Caki2 (cell line): ENCODE measurements around the gene P4HA3. TPM values are rescaled to one million over a fixed set of nuclear protein-coding genes. Genes with fewer than 3 reads are reported as not detected.
"Not testable (repeated sequence)": the region's sequence is repeated elsewhere in the genome, so short reads cannot be mapped to it uniquely, and the experiment has no call there.

Experiments used
- DNase-seq: peaks from one replicate; pipeline ENCODE4 v3.0.0-alpha.2; 2015; ENCODE audit warnings: low read depth
- in situ Hi-C: cut with HindIII; loops from 2 replicates; pipeline ENCODE4 v1.10.0; 2016; ENCODE audit warnings: low sequenced_read_pairs, low pct_unique_long_range_greater_than_20kb, mixed read lengths
- total RNA-seq: library from RNA; depleted of rRNA; stranded (reverse); fragments of >200 nt; shearing (Covaris generic); gene quantifications from 2 replicates; pipeline ENCODE4 v1.2.3, GENCODE V29; 2014; ENCODE audit warnings: low replicate concordance; rRNA removed

P4HA3 gene
- 0.06 and 0.57 TPM in 2 replicates for total RNA-seq

DNA sequence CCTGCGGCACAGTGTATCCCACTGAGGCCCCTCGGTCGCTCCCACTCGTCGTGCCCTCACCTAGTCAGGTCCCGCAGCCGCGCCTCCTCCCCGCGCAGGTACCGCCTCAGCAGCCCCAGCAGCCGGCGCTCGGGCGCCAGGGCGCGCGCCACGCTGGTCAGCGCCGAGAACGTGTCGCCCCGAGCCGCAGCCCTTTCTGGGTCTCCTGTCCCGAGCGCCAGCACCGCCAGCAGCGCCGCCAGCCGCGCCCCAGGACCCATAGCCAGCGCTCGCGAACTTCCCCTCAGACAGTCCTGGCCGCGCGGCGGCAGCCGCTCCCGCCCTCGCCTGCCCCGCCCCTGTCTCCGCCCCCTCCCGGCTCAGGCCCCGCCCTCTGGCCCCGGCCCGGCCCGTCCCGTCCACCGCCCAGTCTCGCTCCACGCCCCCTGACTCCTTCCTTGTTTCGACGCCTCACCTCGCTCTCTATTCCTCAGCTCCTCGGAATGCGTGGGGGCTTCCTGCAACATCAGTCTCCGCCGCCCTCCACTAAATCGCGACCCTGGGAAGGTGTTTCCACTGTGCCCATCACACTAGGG lies at the start of gene P4HA3:
Gene P4HA3 (minus strand): TSS at position 289 of the 575 bp plus-strand sequence. CDS start 29 bp downstream, at position 260.
- DNase-seq, result peak; percentile 38
- in situ Hi-C loops, result no loop called here

- in situ Hi-C loops, result no loop called here
- no peak for DNase-seq
These were observed 46.0 kb upstream of the P4HA3 start for GRCh38 chr11:74357449-74357848.

DNA sequence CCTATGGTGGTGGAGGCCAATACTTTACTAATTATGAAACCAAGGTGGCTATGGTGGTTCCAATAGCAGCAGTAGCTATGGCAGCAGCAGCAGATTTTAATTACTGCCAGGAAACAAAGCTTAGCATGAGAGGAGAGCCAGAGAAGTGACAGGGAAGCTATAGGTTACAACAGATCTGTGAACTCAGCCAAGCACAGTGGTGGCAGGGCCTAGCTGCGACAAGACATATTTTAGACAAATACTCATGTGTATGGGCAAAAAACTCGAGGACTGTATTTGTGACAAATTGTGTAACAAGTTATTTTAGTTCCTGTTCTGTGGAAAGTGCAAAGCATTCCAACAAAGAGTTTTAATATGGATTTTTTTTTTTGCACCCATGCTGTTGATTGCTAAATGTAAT lies 44.2 kb upstream of the P4HA3 start:
- no peak for DNase-seq
- in situ Hi-C loops, result no loop called here

GRCh38 chr11:74354036-74354435 lies 42.6 kb upstream of the P4HA3 start:
- in situ Hi-C loops, result no loop called here
- no peak for DNase-seq

GRCh38 chr11:74347381-74347780 lies 35.9 kb upstream of the P4HA3 start:
- no peak for DNase-seq
- in situ Hi-C loops, result no loop called here

DNA sequence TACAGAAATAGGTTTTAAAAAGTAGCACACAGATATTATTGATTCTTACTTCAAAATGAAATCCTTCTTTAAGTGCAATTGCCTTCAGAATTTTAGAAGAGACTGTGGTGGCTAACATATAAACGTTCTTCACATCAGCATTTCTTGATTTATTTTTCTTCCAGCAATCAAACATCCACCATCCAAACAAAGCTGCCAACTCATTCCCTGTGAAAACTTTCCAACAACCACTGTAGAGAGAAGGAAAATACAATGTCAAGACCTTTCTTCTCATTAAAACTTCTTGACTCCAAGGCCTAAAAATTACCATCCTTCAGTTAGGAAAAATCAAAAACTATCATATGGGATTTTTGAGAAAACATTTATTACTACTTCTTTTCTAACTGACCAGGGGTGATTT lies 34.0 kb upstream of the P4HA3 start:
- no peak for DNase-seq
- in situ Hi-C loops, result no loop called here

GRCh38 chr11:74341921-74342320 lies 30.5 kb upstream of the P4HA3 start:
- in situ Hi-C loops, result no loop called here
- no peak for DNase-seq

DNA sequence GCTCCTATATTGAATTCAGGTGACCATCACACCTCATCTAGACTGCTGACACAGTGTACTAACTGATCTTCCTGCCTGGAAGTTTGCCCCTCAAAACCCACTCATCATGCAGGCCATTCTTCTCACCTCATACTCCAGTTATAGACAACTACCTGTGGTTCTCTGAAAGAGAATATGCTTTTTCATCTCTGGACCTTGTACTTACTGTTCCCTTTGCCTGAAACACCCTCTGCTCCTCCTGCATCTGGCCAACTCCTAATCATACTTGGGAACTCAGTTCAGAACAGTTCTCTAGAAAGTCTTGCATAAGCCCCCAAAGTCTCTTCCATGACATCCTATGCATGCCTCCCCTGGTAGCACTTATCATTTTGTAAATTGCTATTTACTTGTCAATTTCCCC lies 28.2 kb upstream of the P4HA3 start:
- in situ Hi-C loops, result no loop called here
- no peak for DNase-seq

DNA sequence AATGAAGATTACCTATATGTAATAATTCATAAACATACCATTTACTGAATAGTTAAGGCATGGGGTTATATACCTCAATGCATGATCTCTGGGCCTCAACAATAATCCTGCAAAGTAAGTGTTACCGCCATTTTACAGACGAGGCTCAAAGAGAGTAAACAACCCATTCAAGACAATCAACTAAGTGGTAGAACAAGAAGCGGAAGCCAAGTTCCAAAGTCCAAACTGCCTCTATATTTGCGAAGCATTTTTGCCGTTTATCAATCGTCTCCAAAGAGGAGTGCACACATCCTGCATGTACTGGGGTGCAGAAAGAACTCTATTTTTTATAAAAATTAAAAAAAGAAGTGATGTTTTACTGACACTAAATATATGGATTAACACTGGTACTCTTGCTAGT lies 27.5 kb upstream of the P4HA3 start:
- no peak for DNase-seq
- in situ Hi-C loops, result no loop called here

DNA sequence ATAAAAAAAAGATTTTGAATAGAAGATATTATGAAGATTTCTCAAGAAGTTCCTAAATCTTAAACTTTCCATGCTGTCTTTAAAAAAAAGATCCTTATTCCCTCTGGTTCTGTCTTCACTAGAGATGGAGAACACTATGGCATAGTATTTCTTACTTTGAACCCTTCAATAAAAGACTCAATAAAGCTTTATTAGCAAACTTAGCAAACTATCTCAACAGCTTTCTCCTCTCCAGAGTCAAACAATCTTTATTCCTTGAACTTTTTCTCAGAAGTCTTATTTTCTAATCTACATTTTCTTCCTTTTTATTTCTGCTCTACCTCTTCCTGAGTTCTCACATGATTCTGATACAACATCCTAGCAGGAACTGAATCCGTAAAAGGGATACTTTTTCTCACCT lies 21.8 kb upstream of the P4HA3 start:
- no peak for DNase-seq
- in situ Hi-C loops, result no loop called here

GRCh38 chr11:74332291-74332690 lies 20.9 kb upstream of the P4HA3 start:
- in situ Hi-C loops, result no loop called here

GRCh38 chr11:74331000-74331399 lies 19.6 kb upstream of the P4HA3 start:
- in situ Hi-C loops, DNase-seq: not testable (repeated sequence)

More at GRCh38 chr11:74332291-74332690, 20.9 kb upstream of the P4HA3 start:
- DNase-seq, result no peak

GRCh38 chr11:74330075-74330858 lies 18.8 kb upstream of the P4HA3 start:
- in situ Hi-C loops, result no loop called here
- peak; percentile 51 for DNase-seq

DNA sequence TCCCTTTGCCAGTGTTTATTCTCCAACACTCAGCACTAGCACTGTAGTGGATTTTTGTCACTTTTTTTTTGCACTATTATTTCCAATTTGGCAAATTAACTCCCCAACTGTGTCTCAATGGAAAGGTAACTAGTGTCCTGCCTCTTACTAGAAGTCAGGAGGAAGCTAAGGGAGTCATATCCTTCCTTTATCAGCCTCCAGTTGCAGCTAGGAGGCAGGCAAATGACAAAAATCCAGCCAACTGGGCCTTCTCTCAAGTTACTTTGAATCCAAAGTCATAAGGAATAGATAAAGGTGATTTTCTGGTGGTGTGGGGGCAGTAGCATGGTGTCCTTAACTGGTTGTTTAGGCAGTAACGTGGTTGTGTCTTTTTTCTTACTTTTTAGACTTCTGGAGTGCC lies 15.6 kb upstream of the P4HA3 start:
- in situ Hi-C loops, result no loop called here
- no peak for DNase-seq

DNA sequence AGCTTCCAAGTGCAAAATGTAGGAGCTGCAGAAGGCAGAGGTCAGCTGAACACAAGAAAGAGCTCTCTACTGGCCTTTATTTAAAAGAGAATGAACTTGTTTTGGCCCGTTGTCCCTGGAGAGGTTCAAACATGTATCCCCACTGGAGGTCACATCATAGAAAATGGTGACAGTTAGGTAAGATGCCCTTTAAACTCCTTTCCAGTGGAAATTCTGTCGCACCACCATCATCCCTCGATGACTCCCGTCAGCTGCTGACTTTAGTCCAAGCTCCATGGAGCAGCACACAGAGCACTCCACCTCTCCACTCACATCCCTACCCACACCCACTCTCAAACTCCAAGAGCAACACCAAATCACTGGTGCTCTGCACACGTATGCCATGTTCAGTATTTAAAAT lies 15.2 kb upstream of the P4HA3 start:
- in situ Hi-C loops, result no loop called here
- DNase-seq, result no peak

- in situ Hi-C loops, result no loop called here
- DNase-seq, result no peak
These were observed 14.5 kb upstream of the P4HA3 start for GRCh38 chr11:74325649-74326645.

DNA sequence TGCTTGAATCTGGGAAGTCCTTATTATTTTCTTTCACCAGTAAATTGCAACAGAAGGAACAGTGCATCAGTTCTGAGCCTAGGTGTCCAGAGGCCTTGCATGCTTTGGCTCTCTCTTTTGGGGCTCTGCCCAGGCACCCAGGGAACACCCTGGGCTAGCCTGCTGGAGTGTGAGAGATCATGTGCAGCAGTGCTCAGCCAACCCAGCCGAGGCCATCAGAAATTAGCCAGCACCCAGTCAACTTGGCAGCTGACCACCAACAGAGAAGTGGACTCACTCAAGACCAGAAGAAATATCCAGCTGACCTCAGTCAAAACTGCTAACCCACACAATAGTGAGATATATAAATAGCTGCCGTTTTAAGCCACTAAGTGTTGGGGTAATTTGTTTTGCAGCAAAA lies 11.2 kb upstream of the P4HA3 start:
- in situ Hi-C loops, result no loop called here
- no peak for DNase-seq

- in situ Hi-C loops, result no loop called here
- no peak for DNase-seq
These were observed 10.2 kb upstream of the P4HA3 start for GRCh38 chr11:74321487-74322188.
